ENCODE results near the gene GPR42.

Gene GPR42

DNA sequence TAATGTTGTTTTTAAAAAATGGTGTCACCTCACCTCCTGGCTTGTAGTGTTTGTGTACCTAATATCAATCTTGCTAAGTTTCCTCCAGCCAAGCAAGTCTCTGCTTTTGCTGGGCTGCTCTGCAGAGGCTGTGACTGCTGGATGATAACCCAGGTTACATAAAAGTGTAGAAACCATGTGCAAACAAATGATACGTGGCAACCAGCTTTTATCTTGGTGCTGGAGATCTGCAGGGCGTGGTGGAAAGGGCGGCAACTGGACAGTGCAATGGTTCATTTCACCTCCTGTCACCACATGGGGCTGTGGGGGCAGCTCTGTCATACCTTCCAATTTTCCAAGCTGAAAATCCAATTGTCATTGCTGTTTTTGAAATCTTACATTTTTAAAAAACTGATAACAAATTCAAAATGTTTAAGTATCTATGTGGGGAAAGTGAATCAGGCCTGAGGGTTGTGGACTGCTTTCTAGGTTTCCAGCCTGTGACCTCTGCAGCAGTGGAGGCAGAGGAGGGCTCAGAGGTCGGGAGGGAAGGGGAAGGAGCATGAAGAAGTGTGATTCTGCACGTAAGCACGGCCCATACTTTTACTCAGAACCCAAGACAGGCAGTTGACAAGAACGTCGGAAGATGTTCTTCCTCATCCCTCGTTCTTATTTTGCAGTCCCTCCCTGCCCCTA, 9.7 kb downstream of the GPR42 start:
- H2BK12ac ChIP-seq (ENCODE audit: low read length) = no peak overlapping the region
- H3K36me3 ChIP-seq (replicated peaks in 1 of 2; ENCODE audit: control insufficient read depth in 2 of 2, insufficient read depth in 2 of 2, low read length in 2 of 2) = no peaks in the 10 kb centered on the region
- H3K14ac ChIP-seq (ENCODE audit: low read length) = no peak overlapping the region
- DNase-seq (ENCODE audit: low spot score) = no peak
- H2AK5ac ChIP-seq (ENCODE audit: low read depth, low read length) = no peak overlapping the region
- no peak overlapping the region for H2AFZ ChIP-seq (ENCODE audit: low read length)
- no peak overlapping the region for H3K9ac ChIP-seq (ENCODE audit: low read depth, low read length, poor library complexity)
- WGBS, 2 donors (ENCODE audit: extremely low coverage in 2 of 2, insufficient read length in 2 of 2, insufficient replicate concordance in 1 of 2) = no CpG with 5 or more reads among the region's 9 CpGs
- no peaks in the 10 kb centered on the region for H3K27me3 ChIP-seq (ENCODE audit: control insufficient read depth in 3 of 3, insufficient read depth in 3 of 3, low read depth in 1 of 3, low read length in 3 of 3)
- no peak overlapping the region for H3K4me2 ChIP-seq (ENCODE audit: insufficient read depth, low read length, poor library complexity, severe bottlenecking)
- no peak overlapping the region for H3K4me3 ChIP-seq (ENCODE audit: low read length in 2 of 2)
- H2BK15ac ChIP-seq (ENCODE audit: low read length) = no peak overlapping the region
- no peak overlapping the region for H3K23ac ChIP-seq (ENCODE audit: low read depth, low read length, poor library complexity)
- H3K79me1 ChIP-seq (ENCODE audit: low read depth, low read length) = no peaks in the 10 kb centered on the region
- no peak overlapping the region for H4K8ac ChIP-seq (ENCODE audit: low read depth, low read length)
- H3K27ac ChIP-seq (replicated peaks; ENCODE audit: low read length) = no peak overlapping the region
- H4K91ac ChIP-seq (ENCODE audit: low read depth, low read length, poor library complexity) = no peak overlapping the region
- no peak overlapping the region for H3K4ac ChIP-seq (ENCODE audit: low read length)
- H3K9me3 ChIP-seq (replicated peaks in 1 of 2; ENCODE audit: control insufficient read depth in 2 of 2, insufficient read depth in 1 of 2, low read depth in 1 of 2, low read length in 2 of 2) = peaks cover under 1 to 2% of the 10 kb centered on the region in 2 donors
- no peak overlapping the region for H2BK120ac ChIP-seq (ENCODE audit: low read depth, low read length)
- H3K18ac ChIP-seq (ENCODE audit: low read length) = no peak overlapping the region
- no peaks in the 10 kb centered on the region for H3K4me1 ChIP-seq (ENCODE audit: control insufficient read depth in 2 of 2, insufficient read depth in 1 of 2, low read depth in 1 of 2, low read length in 2 of 2)
- no peak overlapping the region for H2BK5ac ChIP-seq (ENCODE audit: low read length)

DNA sequence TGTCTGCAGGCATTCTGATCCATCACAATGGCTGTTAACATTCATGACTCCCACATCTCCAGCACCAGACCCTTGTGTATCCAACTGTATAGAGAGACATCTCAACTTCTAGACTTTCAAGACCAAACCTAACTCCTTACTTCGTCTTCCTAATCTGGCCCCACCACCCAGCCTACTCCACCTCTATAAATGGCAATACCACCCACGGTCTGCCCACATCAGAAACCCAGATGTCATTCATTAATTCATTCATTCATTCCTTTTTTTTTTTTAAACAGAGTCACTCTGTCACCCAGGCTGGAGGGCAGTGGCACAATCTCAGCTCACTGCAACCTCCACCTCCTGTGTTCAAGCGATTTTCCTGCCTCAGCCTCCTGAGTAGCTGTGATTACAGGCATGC, 10.4 kb downstream of the GPR42 start:
- H3K9ac ChIP-seq (ENCODE audit: low read depth, low read length, poor library complexity) = no peak overlapping the region
- H3K14ac ChIP-seq (ENCODE audit: low read length) = no peak overlapping the region
- H3K4me3 ChIP-seq (ENCODE audit: low read length in 2 of 2) = no peak overlapping the region
- H3K4me2 ChIP-seq (ENCODE audit: insufficient read depth, low read length, poor library complexity, severe bottlenecking) = no peak overlapping the region
- no peak for DNase-seq (ENCODE audit: low spot score)
- H2AFZ ChIP-seq (ENCODE audit: low read length) = no peak overlapping the region
- H3K18ac ChIP-seq (ENCODE audit: low read length) = no peak overlapping the region
- no peak overlapping the region for H2AK5ac ChIP-seq (ENCODE audit: low read depth, low read length)
- H2BK12ac ChIP-seq (ENCODE audit: low read length) = no peak overlapping the region
- no peaks in the 10 kb centered on the region for H3K36me3 ChIP-seq (replicated peaks in 1 of 2; ENCODE audit: control insufficient read depth in 2 of 2, insufficient read depth in 2 of 2, low read length in 2 of 2)
- peaks cover 2 to 3% of the 10 kb centered on the region in 2 donors for H3K9me3 ChIP-seq (replicated peaks in 1 of 2; ENCODE audit: control insufficient read depth in 2 of 2, insufficient read depth in 1 of 2, low read depth in 1 of 2, low read length in 2 of 2)
- no peak overlapping the region for H3K4ac ChIP-seq (ENCODE audit: low read length)
- H3K4me1 ChIP-seq (ENCODE audit: control insufficient read depth in 2 of 2, insufficient read depth in 1 of 2, low read depth in 1 of 2, low read length in 2 of 2) = no peaks in the 10 kb centered on the region
- WGBS, 2 donors (ENCODE audit: extremely low coverage in 2 of 2, insufficient read length in 2 of 2, insufficient replicate concordance in 1 of 2) = no CpG with 5 or more reads among the region's 3 CpGs
- H4K8ac ChIP-seq (ENCODE audit: low read depth, low read length) = no peak overlapping the region
- no peak overlapping the region for H3K27ac ChIP-seq (replicated peaks; ENCODE audit: low read length)
- no peak overlapping the region for H3K23ac ChIP-seq (ENCODE audit: low read depth, low read length, poor library complexity)
- H4K91ac ChIP-seq (ENCODE audit: low read depth, low read length, poor library complexity) = no peak overlapping the region
- no peaks in the 10 kb centered on the region for H3K79me1 ChIP-seq (ENCODE audit: low read depth, low read length)
- no peak overlapping the region for H2BK120ac ChIP-seq (ENCODE audit: low read depth, low read length)
- no peaks in the 10 kb centered on the region for H3K27me3 ChIP-seq (ENCODE audit: control insufficient read depth in 3 of 3, insufficient read depth in 3 of 3, low read depth in 1 of 3, low read length in 3 of 3)
- H2BK5ac ChIP-seq (ENCODE audit: low read length) = no peak overlapping the region
- no peak overlapping the region for H2BK15ac ChIP-seq (ENCODE audit: low read length)

DNA sequence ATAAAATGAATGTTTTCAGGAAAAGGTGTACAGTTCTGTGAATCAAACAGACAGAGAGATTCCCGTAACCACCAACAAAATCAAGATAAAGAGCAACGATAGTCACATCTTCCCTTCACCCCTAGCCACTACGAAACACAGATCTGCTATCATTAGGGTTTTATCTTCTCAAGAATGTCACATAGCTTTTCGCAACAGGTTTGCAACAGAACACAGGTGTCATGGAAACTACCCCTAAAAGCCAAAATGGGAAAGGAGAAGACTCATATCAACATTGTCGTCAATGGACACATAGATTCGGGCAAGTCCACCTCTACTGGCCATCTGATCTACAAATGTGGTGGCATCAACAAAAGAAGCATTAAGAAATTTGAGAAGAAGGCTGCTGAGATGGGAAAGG, 11.1 kb downstream of the GPR42 start:
- DNase-seq (ENCODE audit: low spot score) = no peak
- no peak overlapping the region for H2AK5ac ChIP-seq (ENCODE audit: low read depth, low read length)
- H3K14ac ChIP-seq (ENCODE audit: low read length) = no peak overlapping the region
- no peak overlapping the region for H2AFZ ChIP-seq (ENCODE audit: low read length)
- no peak overlapping the region for H3K18ac ChIP-seq (ENCODE audit: low read length)
- no peak overlapping the region for H3K4ac ChIP-seq (ENCODE audit: low read length)
- WGBS, 2 donors (ENCODE audit: extremely low coverage in 2 of 2, insufficient read length in 2 of 2, insufficient replicate concordance in 1 of 2) = no CpG with 5 or more reads among the region's 6 CpGs
- no peak overlapping the region for H2BK15ac ChIP-seq (ENCODE audit: low read length)
- H3K4me3 ChIP-seq (ENCODE audit: low read length in 2 of 2) = no peak overlapping the region
- peaks cover 2 to 3% of the 10 kb centered on the region in 2 donors for H3K9me3 ChIP-seq (replicated peaks in 1 of 2; ENCODE audit: control insufficient read depth in 2 of 2, insufficient read depth in 1 of 2, low read depth in 1 of 2, low read length in 2 of 2)
- no peak overlapping the region for H2BK5ac ChIP-seq (ENCODE audit: low read length)
- H4K8ac ChIP-seq (ENCODE audit: low read depth, low read length) = no peak overlapping the region
- H3K4me1 ChIP-seq (ENCODE audit: control insufficient read depth in 2 of 2, insufficient read depth in 1 of 2, low read depth in 1 of 2, low read length in 2 of 2) = no peaks in the 10 kb centered on the region
- H3K27ac ChIP-seq (replicated peaks; ENCODE audit: low read length) = no peak overlapping the region
- no peak overlapping the region for H4K91ac ChIP-seq (ENCODE audit: low read depth, low read length, poor library complexity)
- H3K4me2 ChIP-seq (ENCODE audit: insufficient read depth, low read length, poor library complexity, severe bottlenecking) = no peak overlapping the region
- H3K9ac ChIP-seq (ENCODE audit: low read depth, low read length, poor library complexity) = no peak overlapping the region
- no peak overlapping the region for H2BK12ac ChIP-seq (ENCODE audit: low read length)
- no peaks in the 10 kb centered on the region for H3K79me1 ChIP-seq (ENCODE audit: low read depth, low read length)
- H3K23ac ChIP-seq (ENCODE audit: low read depth, low read length, poor library complexity) = no peak overlapping the region
- H3K27me3 ChIP-seq (ENCODE audit: control insufficient read depth in 3 of 3, insufficient read depth in 3 of 3, low read depth in 1 of 3, low read length in 3 of 3) = no peaks in the 10 kb centered on the region
- H3K36me3 ChIP-seq (replicated peaks in 1 of 2; ENCODE audit: control insufficient read depth in 2 of 2, insufficient read depth in 2 of 2, low read length in 2 of 2) = no peaks in the 10 kb centered on the region
- no peak overlapping the region for H2BK120ac ChIP-seq (ENCODE audit: low read depth, low read length)

DNA sequence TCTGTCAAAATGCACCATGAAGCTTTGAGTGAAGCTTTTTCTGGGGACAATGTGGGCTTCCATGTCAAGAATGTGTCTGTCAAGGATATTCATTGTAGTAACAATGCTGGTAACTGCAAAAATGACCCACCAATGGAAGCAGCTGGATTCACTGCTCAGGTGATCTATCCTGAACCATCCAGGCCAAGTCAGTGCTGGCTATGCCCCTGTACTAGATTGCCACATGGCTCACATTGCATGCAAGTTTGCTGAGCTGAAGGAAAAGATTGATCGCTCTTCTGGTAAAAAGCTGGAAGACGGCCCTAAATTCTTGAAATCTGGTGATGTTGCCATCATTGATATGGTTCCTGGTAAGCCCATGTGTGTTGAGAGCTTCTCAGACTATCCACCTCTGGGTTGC, 12.7 kb downstream of the GPR42 start:
- no peak overlapping the region for H2AFZ ChIP-seq (ENCODE audit: low read length)
- no peaks in the 10 kb centered on the region for H3K27me3 ChIP-seq (ENCODE audit: control insufficient read depth in 3 of 3, insufficient read depth in 3 of 3, low read depth in 1 of 3, low read length in 3 of 3)
- H3K4me3 ChIP-seq (ENCODE audit: low read length in 2 of 2) = no peak overlapping the region
- H3K36me3 ChIP-seq (replicated peaks in 1 of 2; ENCODE audit: control insufficient read depth in 2 of 2, insufficient read depth in 2 of 2, low read length in 2 of 2) = no peaks in the 10 kb centered on the region
- H3K4me2 ChIP-seq (ENCODE audit: insufficient read depth, low read length, poor library complexity, severe bottlenecking) = no peak overlapping the region
- no peak overlapping the region for H4K8ac ChIP-seq (ENCODE audit: low read depth, low read length)
- H3K23ac ChIP-seq (ENCODE audit: low read depth, low read length, poor library complexity) = no peak overlapping the region
- no peak overlapping the region for H3K27ac ChIP-seq (replicated peaks; ENCODE audit: low read length)
- H2AK5ac ChIP-seq (ENCODE audit: low read depth, low read length) = no peak overlapping the region
- no peak overlapping the region for H3K9ac ChIP-seq (ENCODE audit: low read depth, low read length, poor library complexity)
- no peak overlapping the region for H2BK15ac ChIP-seq (ENCODE audit: low read length)
- no peak overlapping the region for H2BK5ac ChIP-seq (ENCODE audit: low read length)
- no peak overlapping the region for H3K4ac ChIP-seq (ENCODE audit: low read length)
- H3K18ac ChIP-seq (ENCODE audit: low read length) = no peak overlapping the region
- WGBS, 2 donors (ENCODE audit: extremely low coverage in 2 of 2, insufficient read length in 2 of 2, insufficient replicate concordance in 1 of 2) = no CpG with 5 or more reads among the region's 2 CpGs
- no peaks in the 10 kb centered on the region for H3K4me1 ChIP-seq (ENCODE audit: control insufficient read depth in 2 of 2, insufficient read depth in 1 of 2, low read depth in 1 of 2, low read length in 2 of 2)
- no peak overlapping the region for H2BK12ac ChIP-seq (ENCODE audit: low read length)
- no peak for DNase-seq (ENCODE audit: low spot score)
- no peak overlapping the region for H2BK120ac ChIP-seq (ENCODE audit: low read depth, low read length)
- H4K91ac ChIP-seq (ENCODE audit: low read depth, low read length, poor library complexity) = no peak overlapping the region
- H3K79me1 ChIP-seq (ENCODE audit: low read depth, low read length) = no peaks in the 10 kb centered on the region
- peaks cover 2 to 3% of the 10 kb centered on the region in 2 donors for H3K9me3 ChIP-seq (replicated peaks in 1 of 2; ENCODE audit: control insufficient read depth in 2 of 2, insufficient read depth in 1 of 2, low read depth in 1 of 2, low read length in 2 of 2)
- H3K14ac ChIP-seq (ENCODE audit: low read length) = no peak overlapping the region
